Keratinocyte (primary cell): ENCODE data around the gene MIGA2. TPM values are rescaled to one million over a fixed set of nuclear protein-coding genes. Genes with fewer than 3 reads are reported as not detected.

ENCODE experiments used
- DNase-seq: peaks from one replicate; pipeline ENCODE4 v3.0.0-alpha.2; 2011; ENCODE audit warnings: low read depth, missing footprints, low spot score
- FAIRE-seq: peaks from 2 replicates; lab custom pipeline; 2011; peaks lifted over from hg19 to GRCh38; lab: Jason Lieb, UNC
- H2AFZ ChIP-seq: 2 replicates; pipeline ENCODE4 v1.6.0; 2012; ENCODE audit warnings: low read length, control low read depth, inconsistent platforms; ENCODE audit not compliant: control insufficient read depth
- H3K27ac ChIP-seq: 2 replicates; pipeline ENCODE4 v1.5.1; 2011; ENCODE audit warnings: low read length; ENCODE audit not compliant: control insufficient read depth, insufficient read depth
- H3K27me3 ChIP-seq: 3 replicates; pipeline ENCODE4 v1.6.0; 2011; ENCODE audit warnings: low read length; ENCODE audit not compliant: control insufficient read depth, insufficient read depth; ENCODE audit errors: extremely low read depth
- H3K36me3 ChIP-seq, 2 experiments: 2 replicates in 1 of 2; 3 replicates in 1 of 2; pipeline ENCODE4 v1.5.1; 2011; ENCODE audit warnings: low read length in 2 of 2, mild to moderate bottlenecking in 1 of 2; ENCODE audit not compliant: control insufficient read depth in 2 of 2, insufficient read depth in 2 of 2; ENCODE audit errors: extremely low read depth in 1 of 2
- H3K4me1 ChIP-seq: 3 replicates; pipeline ENCODE4 v1.5.1; 2011; ENCODE audit warnings: low read length; ENCODE audit not compliant: control insufficient read depth, insufficient read depth; ENCODE audit errors: extremely low read depth
- H3K4me2 ChIP-seq: 3 replicates; pipeline ENCODE4 v1.6.0; 2011; ENCODE audit warnings: low read depth, low read length; ENCODE audit not compliant: control insufficient read depth, insufficient read depth; ENCODE audit errors: extremely low read depth
- H3K4me3 ChIP-seq, 3 experiments: fragments of 200-600 bp in 1 of 3; sonication (generic) in 1 of 3; 2 replicates in 2 of 3; 3 replicates in 1 of 3; pipeline ENCODE4 v1.5.1; 2011 to 2016; ENCODE audit warnings: low read length in 3 of 3, mild to moderate bottlenecking in 3 of 3, control low read depth in 2 of 3, inconsistent platforms in 1 of 3, low read depth in 1 of 3, mixed read lengths in 1 of 3, mixed run types in 1 of 3, moderate library complexity in 1 of 3; ENCODE audit not compliant: control insufficient read depth in 2 of 3, insufficient read depth in 2 of 3; ENCODE audit errors: extremely low read depth in 1 of 3
- H3K79me2 ChIP-seq: 2 replicates; pipeline ENCODE4 v1.6.0; 2012; ENCODE audit warnings: low read length; ENCODE audit not compliant: control insufficient read depth, insufficient read depth
- H3K9ac ChIP-seq: 3 replicates; pipeline ENCODE4 v1.6.0; 2011; ENCODE audit warnings: low read length; ENCODE audit not compliant: control insufficient read depth, insufficient read depth; ENCODE audit errors: extremely low read depth
- H3K9me1 ChIP-seq: 3 replicates; pipeline ENCODE4 v1.6.0; 2011; ENCODE audit warnings: low read length; ENCODE audit not compliant: control insufficient read depth, insufficient read depth; ENCODE audit errors: extremely low read depth
- H3K9me3 ChIP-seq: 2 replicates; pipeline ENCODE4 v1.5.1; 2012; ENCODE audit warnings: low read depth, low read length; ENCODE audit not compliant: control insufficient read depth
- H4K20me1 ChIP-seq: 3 replicates; pipeline ENCODE4 v1.6.0; 2011; ENCODE audit warnings: low read length; ENCODE audit not compliant: control insufficient read depth, insufficient read depth; ENCODE audit errors: extremely low read depth
- CTCF ChIP-seq, 3 experiments: IDR thresholded peaks in 1 of 3; conservative IDR thresholded peaks in 1 of 3; optimal IDR thresholded peaks in 1 of 3; 2 replicates in 2 of 3; 3 replicates in 1 of 3; pipeline versions ENCODE3 to v1.5.1; 2011; ENCODE audit warnings: low read length in 3 of 3, mild to moderate bottlenecking in 3 of 3, moderate library complexity in 2 of 3, control low read depth in 1 of 3, inconsistent platforms in 1 of 3; ENCODE audit not compliant: insufficient read depth in 2 of 3; ENCODE audit errors: extremely low read depth in 1 of 3
- EZH2 ChIP-seq: IDR thresholded peaks from one replicate; pipeline ENCODE4 v1.6.1; 2012; ENCODE audit warnings: inconsistent platforms, mild to moderate bottlenecking, low read length, moderate library complexity
- dilution Hi-C: fragments of 300-500 bp; cut with MboI; formaldehyde crosslinking; loops from one replicate; pipeline ENCODE4 v1.7.0; 2020; ENCODE audit warnings: low sequenced_read_pairs; ENCODE audit not compliant: extremely low pct_ligation_motif_present
- polyA plus RNA-seq, 5 experiments: library from polyadenylated mRNA; depleted of rRNA in 3 of 5; stranded (reverse) in 3 of 5; stranded (forward) in 1 of 5; unstranded in 1 of 5; fragments of >200 nt; gene quantifications; 1 replicate in 1 of 5; 2 replicates in 3 of 5; 3 replicates in 1 of 5; pipeline versions ENCODE4 v1.2.1 to v1.2.3, GENCODE V29; 2011 to 2012; ENCODE audit warnings: missing spikeins in 2 of 5, low read depth in 1 of 5, low replicate concordance in 1 of 5

MIGA2 gene
- polyA plus RNA-seq, 1 donor (not counting 4 experiments of a cell fraction or from before 2014, with no cell fraction given): 8.5 TPM

DNA sequence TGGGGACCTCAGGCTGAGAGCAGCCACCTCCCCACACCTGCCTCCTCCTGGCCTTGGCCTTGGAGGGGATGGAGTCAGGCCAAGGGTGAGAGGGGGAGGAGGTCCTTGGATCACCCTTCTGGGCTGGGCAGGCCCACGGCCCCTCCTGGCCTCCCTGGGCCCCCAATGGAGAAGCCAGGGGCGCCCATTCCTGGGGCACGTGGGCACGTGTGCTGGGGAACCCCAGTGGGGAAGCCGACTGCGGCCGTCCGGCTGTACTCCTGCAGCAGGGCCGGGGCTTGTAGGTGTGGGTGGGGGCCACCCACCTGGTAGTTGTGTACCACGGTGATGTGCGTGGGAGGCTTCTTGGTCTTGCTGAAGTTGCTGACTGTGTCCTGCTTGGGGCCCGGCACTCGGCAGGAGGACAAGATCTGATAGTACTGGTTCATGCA, 65.7 kb downstream of the MIGA2 start:
- H3K36me3 ChIP-seq: no peaks in the 10 kb centered on the region
- DNase-seq: no peak
- dilution Hi-C loops: no loop called here
- peaks cover 10% of the 10 kb centered on the region for H3K4me1 ChIP-seq
- no peaks in the 10 kb centered on the region for H3K79me2 ChIP-seq
- no peaks in the 10 kb centered on the region for H4K20me1 ChIP-seq
- no peak overlapping the region for H3K4me2 ChIP-seq
- no peak for FAIRE-seq
- no peak for TF ChIP-seq EZH2
- H3K4me3 ChIP-seq: no peak overlapping the region
- no peaks in the 10 kb centered on the region for H3K9me1 ChIP-seq
- no peak overlapping the region for H3K27ac ChIP-seq
- no peak overlapping the region for H2AFZ ChIP-seq
- no peaks in the 10 kb centered on the region for H3K27me3 ChIP-seq
- H3K9me3 ChIP-seq: no peaks in the 10 kb centered on the region
- H3K9ac ChIP-seq: no peak overlapping the region

- peak; percentile 75 to 93 (median 86) for TF ChIP-seq CTCF (optimal IDR thresholded peaks at IDR 0.05 in 1 of 3, IDR thresholded peaks at IDR 0.05 in 1 of 3, conservative IDR thresholded peaks at IDR 0.05 in 1 of 3; ENCODE audit: extremely low read depth in 1 of 3, insufficient read depth in 2 of 3, low read length in 3 of 3)
- TF ChIP-seq EZH2: no peak
- dilution Hi-C loops: no loop called here
- Histone ChIP-seq H3K4me3 (no peak overlapping the region), H3K9me3 (no peaks in the 10 kb centered on the region), H3K27ac (no peak overlapping the region), H3K4me1 (peaks cover 10% of the 10 kb centered on the region), H3K79me2 (no peaks in the 10 kb centered on the region), H2AFZ (no peak overlapping the region), H4K20me1 (no peaks in the 10 kb centered on the region), H3K9me1 (no peaks in the 10 kb centered on the region), H3K27me3 (no peaks in the 10 kb centered on the region), H3K9ac (no peak overlapping the region), H3K36me3 (no peaks in the 10 kb centered on the region), H3K4me2 (peak overlapping the region; percentile 32)
- peak; percentile 83 for FAIRE-seq
- no peak for DNase-seq
Observed at GRCh38 chr9:129102791-129103594, 66.6 kb downstream of the MIGA2 start.
